Measurements from ENCODE around the gene GEN1. TPM values are rescaled to one million over a fixed set of nuclear protein-coding genes. Genes with fewer than 3 reads are reported as not detected.
"Not testable (repeated sequence)": the region's sequence is repeated elsewhere in the genome, so short reads cannot be mapped to it uniquely, and the experiment has no call there.

GEN1 gene
- total and polyA plus RNA-seq, 2 donors = 6.6 to 9.5 TPM

GRCh38 chr2:17823646-17824045 lies 69.7 kb downstream of the GEN1 start:
- H3K4me1 ChIP-seq (ENCODE audit: control insufficient read depth in 2 of 2, insufficient read depth in 2 of 2, low read length in 2 of 2) = peaks cover 0 to 10% of the 10 kb centered on the region in 2 donors
- 95% methylated on average over 4 of the region's 4 CpGs for WGBS
- H3K9me3 ChIP-seq (ENCODE audit: control insufficient read depth in 2 of 2, insufficient read depth in 1 of 2, low read length in 1 of 2); H3K4me3 ChIP-seq (ENCODE audit: low read length in 2 of 2); H3K36me3 ChIP-seq (ENCODE audit: control insufficient read depth in 2 of 2, insufficient read depth in 2 of 2, low read length in 1 of 2); DNase-seq (ENCODE audit: low read depth in 6 of 9, low spot score in 9 of 9); H3K27ac ChIP-seq (ENCODE audit: low read depth in 1 of 2, low read length in 1 of 2); H3K27me3 ChIP-seq (ENCODE audit: control insufficient read depth in 2 of 2, insufficient read depth in 1 of 2, low read length in 1 of 2): not testable (repeated sequence)

GRCh38 chr2:17827316-17827715 lies 73.4 kb downstream of the GEN1 start:
- WGBS = 92% methylated on average over 5 of the region's 5 CpGs
- Histone ChIP-seq H3K4me1 (ENCODE audit: control insufficient read depth in 2 of 2, insufficient read depth in 2 of 2, low read length in 2 of 2) (peaks cover 2 to 8% of the 10 kb centered on the region in 2 donors), H3K27ac (ENCODE audit: low read depth in 1 of 2, low read length in 1 of 2) (no peak overlapping the region), H3K4me3 (ENCODE audit: low read length in 2 of 2) (no peak overlapping the region), H3K9me3 (ENCODE audit: control insufficient read depth in 2 of 2, insufficient read depth in 1 of 2, low read length in 1 of 2) (no peaks in the 10 kb centered on the region), H3K27me3 (ENCODE audit: control insufficient read depth in 2 of 2, insufficient read depth in 1 of 2, low read length in 1 of 2) (peaks cover 3 to 19% of the 10 kb centered on the region in 2 donors), H3K36me3 (ENCODE audit: control insufficient read depth in 2 of 2, insufficient read depth in 2 of 2, low read length in 1 of 2) (no peaks in the 10 kb centered on the region)
- no peak for DNase-seq (ENCODE audit: low read depth in 6 of 9, low spot score in 9 of 9)

- Histone ChIP-seq H3K27ac (ENCODE audit: low read depth in 1 of 2, low read length in 1 of 2) (no peak overlapping the region), H3K27me3 (ENCODE audit: control insufficient read depth in 2 of 2, insufficient read depth in 1 of 2, low read length in 1 of 2) (peaks cover 3 to 19% of the 10 kb centered on the region in 2 donors), H3K36me3 (ENCODE audit: control insufficient read depth in 2 of 2, insufficient read depth in 2 of 2, low read length in 1 of 2) (no peaks in the 10 kb centered on the region), H3K9me3 (ENCODE audit: control insufficient read depth in 2 of 2, insufficient read depth in 1 of 2, low read length in 1 of 2) (no peaks in the 10 kb centered on the region), H3K4me3 (ENCODE audit: low read length in 2 of 2) (no peak overlapping the region), H3K4me1 (ENCODE audit: control insufficient read depth in 2 of 2, insufficient read depth in 2 of 2, low read length in 2 of 2) (peaks cover 2 to 3% of the 10 kb centered on the region in 2 donors)
- over 99% methylated on average over 2 of the region's 2 CpGs for whole genome bisulfite sequencing
- DNase-seq (ENCODE audit: low read depth in 6 of 9, low spot score in 9 of 9) = no peak
Measured at GRCh38 chr2:17827785-17828184, 73.8 kb downstream of the GEN1 start.

- no peak overlapping the region for H3K4me3 ChIP-seq (ENCODE audit: low read length in 2 of 2)
- peaks cover 2 to 3% of the 10 kb centered on the region in 2 donors for H3K4me1 ChIP-seq (ENCODE audit: control insufficient read depth in 2 of 2, insufficient read depth in 2 of 2, low read length in 2 of 2)
- H3K9me3 ChIP-seq (ENCODE audit: control insufficient read depth in 2 of 2, insufficient read depth in 1 of 2, low read length in 1 of 2) = no peaks in the 10 kb centered on the region
- WGBS = 20% methylated on average over 37 of the region's 37 CpGs
- H3K27me3 ChIP-seq (ENCODE audit: control insufficient read depth in 2 of 2, insufficient read depth in 1 of 2, low read length in 1 of 2) = peaks cover 3 to 21% of the 10 kb centered on the region in 2 donors
- H3K27ac ChIP-seq (ENCODE audit: low read depth in 1 of 2, low read length in 1 of 2) = no peak overlapping the region
- H3K36me3 ChIP-seq (ENCODE audit: control insufficient read depth in 2 of 2, insufficient read depth in 2 of 2, low read length in 1 of 2) = no peaks in the 10 kb centered on the region
- peak in 3 of 9 donors; percentile 8 to 47 (median 33) for DNase-seq (ENCODE audit: low read depth in 6 of 9, low spot score in 9 of 9)
Measured at GRCh38 chr2:17830053-17831034, 76.4 kb downstream of the GEN1 start.

GRCh38 chr2:17835516-17835915 lies 81.6 kb downstream of the GEN1 start:
- no peaks in the 10 kb centered on the region for H3K9me3 ChIP-seq (ENCODE audit: control insufficient read depth in 2 of 2, insufficient read depth in 1 of 2, low read length in 1 of 2)
- H3K27ac ChIP-seq (ENCODE audit: low read depth in 1 of 2, low read length in 1 of 2) = no peak overlapping the region
- DNase-seq (ENCODE audit: low read depth in 6 of 9, low spot score in 9 of 9) = no peak
- no peak overlapping the region for H3K4me3 ChIP-seq (ENCODE audit: low read length in 2 of 2)
- peaks cover 3 to 10% of the 10 kb centered on the region in 2 donors for H3K27me3 ChIP-seq (ENCODE audit: control insufficient read depth in 2 of 2, insufficient read depth in 1 of 2, low read length in 1 of 2)
- 93% methylated on average over 2 of the region's 2 CpGs for WGBS
- H3K4me1 ChIP-seq (ENCODE audit: control insufficient read depth in 2 of 2, insufficient read depth in 2 of 2, low read length in 2 of 2) = peaks cover under 1 to 3% of the 10 kb centered on the region in 2 donors
- H3K36me3 ChIP-seq (ENCODE audit: control insufficient read depth in 2 of 2, insufficient read depth in 2 of 2, low read length in 1 of 2) = no peaks in the 10 kb centered on the region

Other genes with a start within 250 kb of the GEN1 start
- not detected for gene RAD51AP2, start 235.7 kb upstream of the GEN1 start, total RNA-seq
- gene RAD51AP2, start 235.7 kb upstream of the GEN1 start, polyA plus RNA-seq = 0.18 TPM
- gene VSNL1, start 213.4 kb upstream of the GEN1 start, total RNA-seq = 0.47 TPM
- 1.4 TPM for gene VSNL1, start 213.4 kb upstream of the GEN1 start, polyA plus RNA-seq
- 23.3 TPM for gene SMC6, start 328 bp upstream of the GEN1 start, total RNA-seq
- gene SMC6, start 328 bp upstream of the GEN1 start, polyA plus RNA-seq = 15.9 TPM
- not detected for gene MSGN1, start 62.3 kb downstream of the GEN1 start, total RNA-seq
- not detected for gene MSGN1, start 62.3 kb downstream of the GEN1 start, polyA plus RNA-seq
- gene KCNS3, start 124.5 kb downstream of the GEN1 start, total RNA-seq = 0.52 TPM
- gene KCNS3, start 124.5 kb downstream of the GEN1 start, polyA plus RNA-seq = 0.68 TPM